Adrenal gland (tissue), 19 donors: ENCODE results near the gene LHX6. TPM values are rescaled to one million over a fixed set of nuclear protein-coding genes. Genes with fewer than 3 reads are reported as not detected.

Source experiments
- DNase-seq, 7 donors: peaks; one replicate each; pipeline ENCODE4 v3.0.0-alpha.2; 2019 to 2020
- H3K27ac ChIP-seq, 5 donors: fragments of 200-600 bp; sonication (generic) in 4 of 5; 1 replicate in 3 of 5; 2 replicates in 2 of 5; pipeline versions ENCODE4 v1.5.1 to v1.8.0; 2016 to 2020; ENCODE audit warnings: mild to moderate bottlenecking in 1 of 5
- H3K27me3 ChIP-seq: fragments of 200-600 bp; 2 replicates; pipeline ENCODE4 v1.8.0; 2021
- H3K36me3 ChIP-seq, 2 donors: fragments of 200-600 bp; replicated peaks in 1 of 2; 1 replicate in 1 of 2; 2 replicates in 1 of 2; pipeline versions ENCODE4 v1.5.1 to v1.8.0; 2018 to 2022
- H3K4me1 ChIP-seq, 2 donors: fragments of 200-600 bp; replicated peaks in 1 of 2; 1 replicate in 1 of 2; 2 replicates in 1 of 2; pipeline versions ENCODE4 v1.5.1 to v1.8.0; 2018 to 2021
- H3K4me3 ChIP-seq, 4 donors: fragments of 200-600 bp; sonication (generic) in 3 of 4; one replicate each; pipeline ENCODE4 v1.5.1; 2016 to 2018
- H3K9me3 ChIP-seq, 3 donors: fragments of 200-600 bp; sonication (generic) in 1 of 3; replicated peaks in 1 of 3; 1 replicate in 2 of 3; 2 replicates in 1 of 3; pipeline versions ENCODE4 v1.5.1 to v1.8.0; 2016 to 2021
- CTCF ChIP-seq, 6 experiments: fragments of 450-650 bp in 4 of 6; fragments of 200-600 bp in 2 of 6; sonication (generic) in 1 of 6; IDR thresholded peaks; 1 replicate in 5 of 6; 2 replicates in 1 of 6; pipeline versions ENCODE4 v1.5.1 to v1.8.0; 2016 to 2021; ENCODE audit warnings: antibody characterized with exemption in 6 of 6, mild to moderate bottlenecking in 2 of 6, moderate library complexity in 1 of 6
- POLR2A ChIP-seq, 2 donors: fragments of 450-650 bp; IDR thresholded peaks; one replicate each; pipeline ENCODE4 v1.6.1; 2017; ENCODE audit warnings: antibody characterized with exemption in 2 of 2, mild to moderate bottlenecking in 2 of 2, moderate library complexity in 1 of 2
- WGBS, 4 donors: extraction: QIAGEN DNeasy Blood & Tissue Kit in 2 of 4; methylation state at CpG; one replicate each; pipeline versions ENCODE4 v1.1.5 to v1.1.7; 2013 to 2017; 5-methylcytosine and 5-hydroxymethylcytosine counted together
- intact Hi-C, 2 donors: fragments of 100-400 bp; cut with DNase I; formaldehyde crosslinking; loops; one replicate each; pipeline versions ENCODE4 v1.14.1 to v1.15.0; 2022 to 2023
- long read RNA-seq, 10 donors: library from polyadenylated mRNA in 3 of 10; unstranded in 2 of 10; stranded (forward) in 1 of 10; transcript quantifications; one replicate each; pipeline ENCODE4 v2.0.0 and lab custom pipeline, GENCODE V29; 2021 to 2026
- polyA plus RNA-seq, 3 donors: library from polyadenylated mRNA; stranded (reverse); fragments of 200-250 nt in 2 of 3; fragments of 350-450 nt in 1 of 3; fragmentation: Illumina TruSeq in 1 of 3; extraction: RNeasy Lipid Tissue Mini Kit (QIAGEN cat#74804) in 1 of 3; gene quantifications; one replicate each; pipeline ENCODE4 v1.2.3, GENCODE V29; 2013 to 2014
- total RNA-seq, 9 donors: library from RNA; depleted of rRNA in 4 of 9; stranded (reverse); fragments of >200 nt in 4 of 9; fragments of 120-200 nt in 1 of 9; fragmentation: NEBNext Ultra II Directional in 1 of 9; extraction: Animal tissue kit (Norgen Biotek cat#: 25700) in 1 of 9; gene quantifications; one replicate each; pipeline versions ENCODE4 v1.1.0 to v1.2.4, GENCODE V29; 2013 to 2023
- donor health status: healthy with polysubstance abuse.
- donor health status: Bipolar disorder and iron deficiency.
- donor health status: DM: yes; HTN: yes; CAD: no.
- donor health status: DM: no; HTN: no; CAD: no.
- donor health status: DM: no; HTN: no; CAD: no.
- donor health status: DM: yes; HTN: yes; CAD: no.

The LHX6 gene
- total RNA-seq, result 1 to 10 TPM in 7 of 9 donors, under 1 TPM in 2; 0.17 to 3.6 (median 1.6) TPM
- 1 to 10 TPM in 2 of 3 donors, under 1 TPM in 1; 0.46 to 1.7 (median 1.0) TPM for polyA plus RNA-seq
- long read RNA-seq, donor 1, result 0 reads
- long read RNA-seq, donor 2, result 0 reads
- long read RNA-seq, donor 3, result 0 reads
- long read RNA-seq, donor 4, result 0 reads
- long read RNA-seq, donor 5, partial matches to known transcripts, result 2 of 3 reads
- long read RNA-seq, donor 5, other reads (novel, unspliced or antisense), result 0 of 3 reads
- long read RNA-seq, donor 6, result 0 reads
- long read RNA-seq, donor 7, result 0 reads
- long read RNA-seq, donor 8, result 0 reads
- long read RNA-seq, donor 9, result 0 reads
- long read RNA-seq, donor 10, result 0 reads

- Histone ChIP-seq H3K27me3 (peaks cover 76% of the 10 kb centered on the region), H3K27ac (no peak within 1 kb of the TSS)
- intact Hi-C loops, result no loop called here
Measured at GRCh38 chr9:122228568-122229484, at the start of gene LHX6. Gene LHX6, minus strand, starts transcription at chr9:122228957. Its CDS starts 217 bp downstream, at chr9:122228740.

GRCh38 chr9:122277285-122277897, 48.6 kb upstream of the LHX6 start:
- Histone ChIP-seq H3K27ac (no peak overlapping the region), H3K4me1 (peaks cover 0 to 8% of the 10 kb centered on the region in 2 donors), H3K36me3 (no peaks in the 10 kb centered on the region), H3K27me3 (no peaks in the 10 kb centered on the region), H3K9me3 (peaks cover 0 to 5% (median 0%) of the 10 kb centered on the region in 3 donors), H3K4me3 (no peak overlapping the region)
- no peak for DNase-seq
- 95 to 98% (median 97%) methylated on average over 10 of the region's 10 CpGs for WGBS, 4 donors
- intact Hi-C loops, result no loop called here
- TF ChIP-seq POLR2A (IDR thresholded peaks at IDR 0.05) (no peak), CTCF (IDR thresholded peaks at IDR 0.05) (no peak)

More at GRCh38 chr9:122228568-122229484, at the start of gene LHX6:
- Histone ChIP-seq H3K36me3 (no peaks in the 10 kb centered on the region), H3K4me3 (peak within 1 kb of the TSS in 2 of 4 donors; percentile 6 to 55), H3K9me3 (no peaks in the 10 kb centered on the region), H3K4me1 (peaks cover 11 to 19% of the 10 kb centered on the region in 2 donors)
- DNase-seq, result peak in 4 of 7 donors; percentile 34 to 46 (median 42)
- 4 to 24% (median 6%) methylated on average over 11 to 69 of the region's 70 CpGs for WGBS, 4 donors
- TF ChIP-seq CTCF (IDR thresholded peaks at IDR 0.05), result no peak
- TF ChIP-seq POLR2A (IDR thresholded peaks at IDR 0.05), result no peak

- TF ChIP-seq CTCF (IDR thresholded peaks at IDR 0.05), result no peak
- TF ChIP-seq POLR2A (IDR thresholded peaks at IDR 0.05), result no peak
- intact Hi-C loops, result no loop called here
- H3K36me3 ChIP-seq, result peaks cover 0 to 5% of the 10 kb centered on the region in 2 donors
- peaks cover 0 to 8% of the 10 kb centered on the region in 2 donors for H3K4me1 ChIP-seq
- no peak overlapping the region for H3K4me3 ChIP-seq
- peak in 3 of 7 donors; percentile 12 to 21 (median 12) for DNase-seq
- no peak overlapping the region for H3K27ac ChIP-seq
- H3K27me3 ChIP-seq, result no peaks in the 10 kb centered on the region
- WGBS, 4 donors, result 52 to 68% (median 64%) methylated on average over 7 of the region's 7 CpGs
- H3K9me3 ChIP-seq, result peaks cover 0 to 5% (median 0%) of the 10 kb centered on the region in 3 donors
Measured at GRCh38 chr9:122276096-122276495, 47.3 kb upstream of the LHX6 start.

GRCh38 chr9:122274055-122274454, 45.3 kb upstream of the LHX6 start:
- Histone ChIP-seq H3K9me3 (peaks cover 0 to 5% (median 0%) of the 10 kb centered on the region in 3 donors), H3K27me3 (no peaks in the 10 kb centered on the region), H3K4me3 (no peak overlapping the region), H3K27ac (no peak overlapping the region), H3K4me1 (peaks cover 0 to 8% of the 10 kb centered on the region in 2 donors), H3K36me3 (peaks cover 0 to 7% of the 10 kb centered on the region in 2 donors)
- no peak for DNase-seq
- TF ChIP-seq POLR2A (IDR thresholded peaks at IDR 0.05) (no peak), CTCF (IDR thresholded peaks at IDR 0.05) (no peak)
- intact Hi-C loops, result no loop called here
- WGBS, 4 donors, result 92 to 94% (median 92%) methylated on average over 2 of the region's 2 CpGs
